C4-2B (cell line): ENCODE measurements around the gene COL28A1.

ENCODE experiments used
- H3K27ac ChIP-seq: fragments of 450-650 bp; 2 replicates; pipeline ENCODE4 v1.5.1; 2017
- ZFX ChIP-seq: fragments of 450-650 bp; IDR thresholded peaks from 2 replicates; pipeline ENCODE4 v1.6.1; 2017
- TF ChIP-seq, protein P1 (sequence below): fragments of 450-650 bp; conservative IDR thresholded peaks from 2 replicates; pipeline ENCODE4 v1.5.1; 2017; ENCODE audit warnings: mild to moderate bottlenecking

The COL28A1 gene

DNA sequence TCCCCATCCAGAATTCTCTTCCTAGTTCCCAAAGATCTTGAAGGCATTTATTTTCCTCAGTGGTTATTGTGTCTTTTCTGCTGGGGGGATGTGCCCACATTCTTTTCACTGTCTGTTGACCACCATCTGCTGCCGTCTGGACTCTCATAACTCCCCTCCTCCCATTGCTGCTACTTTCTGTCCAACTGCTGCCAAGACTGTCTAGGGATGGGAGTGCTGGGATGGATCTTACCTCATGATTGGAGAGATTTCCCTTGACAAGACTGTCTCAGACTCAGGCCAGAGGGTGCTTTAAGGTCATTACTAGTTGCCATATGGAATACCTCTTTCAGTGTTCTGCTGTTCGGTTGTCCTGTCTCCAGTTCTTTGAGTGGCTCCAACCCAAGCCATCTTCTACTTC, 211.8 kb downstream of the COL28A1 start:
- no peak overlapping the region for H3K27ac ChIP-seq
- no peak for TF ChIP-seq ZFX
- TF ChIP-seq, protein P1, sequence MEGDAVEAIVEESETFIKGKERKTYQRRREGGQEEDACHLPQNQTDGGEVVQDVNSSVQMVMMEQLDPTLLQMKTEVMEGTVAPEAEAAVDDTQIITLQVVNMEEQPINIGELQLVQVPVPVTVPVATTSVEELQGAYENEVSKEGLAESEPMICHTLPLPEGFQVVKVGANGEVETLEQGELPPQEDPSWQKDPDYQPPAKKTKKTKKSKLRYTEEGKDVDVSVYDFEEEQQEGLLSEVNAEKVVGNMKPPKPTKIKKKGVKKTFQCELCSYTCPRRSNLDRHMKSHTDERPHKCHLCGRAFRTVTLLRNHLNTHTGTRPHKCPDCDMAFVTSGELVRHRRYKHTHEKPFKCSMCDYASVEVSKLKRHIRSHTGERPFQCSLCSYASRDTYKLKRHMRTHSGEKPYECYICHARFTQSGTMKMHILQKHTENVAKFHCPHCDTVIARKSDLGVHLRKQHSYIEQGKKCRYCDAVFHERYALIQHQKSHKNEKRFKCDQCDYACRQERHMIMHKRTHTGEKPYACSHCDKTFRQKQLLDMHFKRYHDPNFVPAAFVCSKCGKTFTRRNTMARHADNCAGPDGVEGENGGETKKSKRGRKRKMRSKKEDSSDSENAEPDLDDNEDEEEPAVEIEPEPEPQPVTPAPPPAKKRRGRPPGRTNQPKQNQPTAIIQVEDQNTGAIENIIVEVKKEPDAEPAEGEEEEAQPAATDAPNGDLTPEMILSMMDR: no peak

DNA sequence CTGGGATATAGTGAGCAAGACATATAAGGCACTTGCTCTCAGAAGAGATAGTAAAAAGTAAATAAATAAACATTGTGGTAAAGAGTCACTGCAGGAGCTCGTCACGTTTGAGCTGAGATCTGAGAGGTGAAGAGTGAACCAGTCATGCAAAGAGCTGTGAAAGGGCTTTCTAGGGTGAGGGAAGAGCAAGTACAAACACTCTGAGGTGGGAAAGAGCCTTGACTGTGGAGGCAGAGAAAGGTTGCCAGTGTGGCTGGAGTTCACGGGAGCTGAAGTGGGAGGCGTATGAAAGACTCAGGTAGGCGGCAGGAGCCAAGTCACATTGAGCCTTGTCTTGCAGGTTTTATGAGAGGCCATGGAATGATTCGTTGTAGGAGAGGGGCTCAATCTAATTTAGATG, 212.3 kb downstream of the COL28A1 start:
- H3K27ac ChIP-seq: no peak overlapping the region
- TF ChIP-seq, protein P1: no peak
- TF ChIP-seq ZFX: no peak

DNA sequence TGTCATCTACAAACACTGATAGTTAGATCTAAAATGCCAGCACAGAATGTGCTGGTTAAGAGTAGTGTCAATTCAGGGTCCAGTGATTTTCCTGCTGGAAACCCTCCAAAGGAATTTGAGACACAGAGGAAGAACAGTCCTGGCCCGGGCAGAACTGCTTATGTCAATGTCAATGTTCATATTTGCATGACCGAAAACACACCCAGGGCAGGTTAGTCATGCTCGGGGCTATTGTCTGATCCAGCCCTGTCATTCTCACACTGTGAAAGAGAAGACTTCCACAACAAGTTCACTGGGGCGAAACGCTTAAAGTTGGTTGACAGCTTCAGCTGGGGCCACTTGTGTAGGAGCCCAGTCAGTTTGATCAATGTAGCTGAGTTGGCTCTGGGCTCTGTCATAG, 214.0 kb downstream of the COL28A1 start:
- H3K27ac ChIP-seq: peak overlapping the region; percentile 70
- TF ChIP-seq, protein P1: no peak
- TF ChIP-seq ZFX: no peak

DNA sequence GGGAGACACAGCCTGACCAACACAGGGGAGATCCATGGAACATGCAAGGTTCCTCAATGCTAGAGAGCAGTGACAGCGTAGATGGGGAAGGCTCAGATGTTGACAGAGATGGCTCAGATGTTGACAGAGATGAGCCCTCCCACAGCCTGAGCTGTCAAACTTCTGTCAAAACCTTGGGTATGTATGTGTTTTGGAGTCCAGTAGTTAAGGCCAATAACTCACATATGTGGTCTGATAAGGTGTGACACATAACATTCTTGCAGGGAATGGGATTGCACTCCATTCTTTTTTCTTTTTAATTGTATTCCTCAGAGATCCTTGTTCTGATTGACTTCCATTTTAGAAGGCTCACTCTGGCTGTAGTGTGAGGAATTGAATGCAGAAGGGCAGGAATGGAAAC, 217.1 kb downstream of the COL28A1 start:
- H3K27ac ChIP-seq: no peak overlapping the region
- TF ChIP-seq ZFX: no peak
- TF ChIP-seq, protein P1: no peak

DNA sequence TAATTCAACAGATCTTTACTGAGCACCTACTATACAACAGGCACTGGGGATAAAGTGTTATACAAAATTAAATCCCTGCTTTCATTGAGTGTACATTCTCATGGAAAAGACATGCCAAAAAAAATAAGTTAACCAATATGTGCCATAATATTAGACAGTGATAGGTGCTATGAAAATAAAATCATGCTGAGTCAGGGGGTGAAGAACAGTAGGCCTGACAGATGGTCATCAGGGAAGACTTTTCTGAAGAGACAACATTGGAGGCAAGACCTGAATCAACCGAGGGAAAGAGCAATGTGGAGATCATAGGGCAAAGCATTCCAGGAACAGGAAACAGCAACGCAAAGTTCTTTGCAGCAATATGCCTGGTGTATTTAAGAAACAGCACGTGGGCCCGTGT, 217.8 kb downstream of the COL28A1 start:
- TF ChIP-seq, protein P1: no peak
- no peak for TF ChIP-seq ZFX
- no peak overlapping the region for H3K27ac ChIP-seq

DNA sequence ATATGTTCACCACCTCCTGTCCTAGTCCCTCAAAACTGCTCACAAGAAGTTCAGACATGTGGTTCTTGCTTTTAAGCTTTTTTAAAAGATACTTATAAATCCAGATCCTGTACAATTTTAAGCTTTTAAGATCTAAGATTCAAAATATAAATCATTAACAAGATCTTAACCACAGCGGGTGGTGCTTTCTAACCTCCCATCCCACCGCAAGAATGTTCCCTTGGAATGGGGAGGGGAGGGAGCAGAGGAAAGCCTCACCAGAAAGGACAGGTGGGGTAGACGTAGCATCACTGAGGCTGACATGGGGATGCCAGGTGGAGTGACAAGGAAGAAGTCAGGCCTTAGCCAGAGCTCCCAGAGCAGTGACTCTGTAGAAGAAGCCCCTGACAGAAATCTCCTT, 219.8 kb downstream of the COL28A1 start:
- H3K27ac ChIP-seq: no peak overlapping the region
- TF ChIP-seq ZFX: no peak
- TF ChIP-seq, protein P1: no peak

DNA sequence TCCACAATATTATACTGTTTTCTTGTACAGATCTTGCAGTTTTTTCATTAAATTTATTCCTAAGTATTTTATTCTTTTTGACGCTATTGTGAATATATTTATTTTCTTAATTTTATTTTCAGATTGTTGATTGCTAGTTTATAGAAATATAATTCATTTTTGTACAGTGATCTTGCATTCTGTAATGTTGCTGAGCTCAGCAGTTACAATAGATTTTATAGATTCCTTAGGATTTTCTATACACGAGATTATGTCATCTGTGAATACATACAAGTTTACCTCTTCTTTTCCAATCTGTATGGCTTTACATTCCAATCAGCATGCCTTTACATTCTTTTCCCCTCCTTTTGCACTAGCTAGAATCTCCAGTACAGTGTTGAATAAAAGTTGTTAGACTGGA, 223.3 kb downstream of the COL28A1 start:
- no peak for TF ChIP-seq ZFX
- TF ChIP-seq, protein P1: no peak
- H3K27ac ChIP-seq: no peak overlapping the region
